ENCODE measurements around the gene CEP131. TPM values are rescaled to one million over a fixed set of nuclear protein-coding genes. Genes with fewer than 3 reads are reported as not detected.

CEP131 gene
- total RNA-seq, 2 experiments from 2014 or later: 13.6 to 19.5 TPM

GRCh38 chr17:81248649-81249048, 25.9 kb upstream of the CEP131 start:
- Mint-ChIP-seq H3K36me3 (ENCODE audit: low read depth) (peaks cover 8% of the 10 kb centered on the region), H3K4me3 (no peak overlapping the region), H3K27ac (no peak overlapping the region), H3K27me3 (no peaks in the 10 kb centered on the region), H3K4me1 (peaks cover 9% of the 10 kb centered on the region), H3K9me3 (no peaks in the 10 kb centered on the region)
- DNase-seq: no peak
- ChIA-PET POLR2A (no interaction called here), CTCF (no interaction called here)

- Mint-ChIP-seq H3K9me3 (no peaks in the 10 kb centered on the region), H3K4me1 (peaks cover 3% of the 10 kb centered on the region), H3K27me3 (no peaks in the 10 kb centered on the region), H3K4me3 (no peak overlapping the region), H3K27ac (no peak overlapping the region), H3K36me3 (ENCODE audit: low read depth) (peaks cover 4% of the 10 kb centered on the region)
- ChIA-PET CTCF (interaction anchor here (1.4 kb wide), 1 partner anchor 9 kb away, joined by 4 read pairs; the partner anchor contains the start of genes NDUFAF8 and TEPSIN), POLR2A (no interaction called here)
- DNase-seq: no peak
Observed at GRCh38 chr17:81247339-81247990, 24.7 kb upstream of the CEP131 start.

- Mint-ChIP-seq H3K4me3 (no peak overlapping the region), H3K9me3 (no peaks in the 10 kb centered on the region), H3K4me1 (peaks cover 9% of the 10 kb centered on the region), H3K36me3 (ENCODE audit: low read depth) (peaks cover 8% of the 10 kb centered on the region), H3K27me3 (no peaks in the 10 kb centered on the region), H3K27ac (peak overlapping the region; percentile 54)
- POLR2A ChIA-PET: no interaction called here
- CTCF ChIA-PET: interaction anchor here (1.2 to 1.4 kb wide), 2 partner anchors 8 to 76 kb away, joined by 3 to 4 read pairs; partner anchors contain the start of genes NDUFAF8 and TEPSIN
- no peak for DNase-seq
Observed at GRCh38 chr17:81246679-81247338, 24.0 kb upstream of the CEP131 start.

- no peaks in the 10 kb centered on the region for H3K9me3 Mint-ChIP-seq
- H3K27me3 Mint-ChIP-seq: no peaks in the 10 kb centered on the region
- CTCF ChIA-PET: interaction anchor here (1.2 kb wide), 1 partner anchor 77 kb away, joined by 3 read pairs; no protein-coding TSS in a partner anchor
- H3K4me3 Mint-ChIP-seq: no peak overlapping the region
- no peak overlapping the region for H3K27ac Mint-ChIP-seq
- POLR2A ChIA-PET: no interaction called here
- peaks cover 8% of the 10 kb centered on the region for H3K36me3 Mint-ChIP-seq (ENCODE audit: low read depth)
- peaks cover 13% of the 10 kb centered on the region for H3K4me1 Mint-ChIP-seq
- DNase-seq: no peak
Observed at GRCh38 chr17:81246343-81246670, 23.5 kb upstream of the CEP131 start.

GRCh38 chr17:81245665-81246342, 23.0 kb upstream of the CEP131 start:
- Mint-ChIP-seq H3K4me3 (no peak overlapping the region), H3K36me3 (ENCODE audit: low read depth) (peaks cover 13% of the 10 kb centered on the region), H3K9me3 (no peaks in the 10 kb centered on the region), H3K27ac (no peak overlapping the region), H3K4me1 (peaks cover 18% of the 10 kb centered on the region), H3K27me3 (no peaks in the 10 kb centered on the region)
- POLR2A ChIA-PET: no interaction called here
- CTCF ChIA-PET: interaction anchor here (1.2 kb wide), 1 partner anchor 77 kb away, joined by 3 read pairs; no protein-coding TSS in a partner anchor
- DNase-seq: no peak

- Mint-ChIP-seq H3K4me1 (peaks cover 21% of the 10 kb centered on the region), H3K27ac (no peak overlapping the region), H3K36me3 (ENCODE audit: low read depth) (peaks cover 15% of the 10 kb centered on the region), H3K9me3 (no peaks in the 10 kb centered on the region), H3K27me3 (no peaks in the 10 kb centered on the region), H3K4me3 (no peak overlapping the region)
- ChIA-PET CTCF (interaction anchor here (1.2 kb wide), 1 partner anchor 78 kb away, joined by 3 read pairs; no protein-coding TSS in a partner anchor), POLR2A (no interaction called here)
- no peak for DNase-seq
Observed at GRCh38 chr17:81245024-81245664, 22.4 kb upstream of the CEP131 start.

- ChIA-PET POLR2A (no interaction called here), CTCF (no interaction called here)
- Mint-ChIP-seq H3K27ac (no peak overlapping the region), H3K4me3 (no peak overlapping the region), H3K9me3 (no peaks in the 10 kb centered on the region), H3K27me3 (no peaks in the 10 kb centered on the region), H3K4me1 (peaks cover 23% of the 10 kb centered on the region), H3K36me3 (ENCODE audit: low read depth) (peaks cover 17% of the 10 kb centered on the region)
- no peak for DNase-seq
Observed at GRCh38 chr17:81244358-81245023, 21.7 kb upstream of the CEP131 start.

GRCh38 chr17:81243333-81243664, 20.5 kb upstream of the CEP131 start:
- H3K4me3 Mint-ChIP-seq: no peak overlapping the region
- peaks cover 17% of the 10 kb centered on the region for H3K36me3 Mint-ChIP-seq (ENCODE audit: low read depth)
- no peaks in the 10 kb centered on the region for H3K27me3 Mint-ChIP-seq
- no peak for DNase-seq
- POLR2A ChIA-PET: no interaction called here
- CTCF ChIA-PET: no interaction called here
- H3K4me1 Mint-ChIP-seq: peaks cover 23% of the 10 kb centered on the region
- H3K9me3 Mint-ChIP-seq: no peaks in the 10 kb centered on the region
- H3K27ac Mint-ChIP-seq: no peak overlapping the region

- CTCF ChIA-PET: interaction anchor here (0.8 kb wide), 1 partner anchor 242 kb away, joined by 3 read pairs; no protein-coding TSS in a partner anchor
- H3K27ac Mint-ChIP-seq: peak overlapping the region; percentile 62
Observed at GRCh38 chr17:81242421-81243332, 19.9 kb upstream of the CEP131 start.

GRCh38 chr17:81241648-81242420, 19.1 kb upstream of the CEP131 start:
- peak overlapping the region; percentile 27 for H3K4me3 Mint-ChIP-seq
- CTCF ChIA-PET: interaction anchor here (0.8 to 1.4 kb wide), 2 partner anchors 19 to 243 kb away, joined by 3 read pairs; no protein-coding TSS in a partner anchor
- no peaks in the 10 kb centered on the region for H3K27me3 Mint-ChIP-seq
- no peaks in the 10 kb centered on the region for H3K9me3 Mint-ChIP-seq
- POLR2A ChIA-PET: no interaction called here
- peak; percentile 58 for DNase-seq
- peak overlapping the region; percentile 62 for H3K27ac Mint-ChIP-seq
- peaks cover 17% of the 10 kb centered on the region for H3K36me3 Mint-ChIP-seq (ENCODE audit: low read depth)
- peaks cover 34% of the 10 kb centered on the region for H3K4me1 Mint-ChIP-seq

More at GRCh38 chr17:81242421-81243332, 19.9 kb upstream of the CEP131 start:
- no peak for DNase-seq
- Mint-ChIP-seq H3K9me3 (no peaks in the 10 kb centered on the region), H3K4me3 (peak overlapping the region; percentile 27), H3K27me3 (no peaks in the 10 kb centered on the region), H3K4me1 (peaks cover 28% of the 10 kb centered on the region), H3K36me3 (ENCODE audit: low read depth) (peaks cover 17% of the 10 kb centered on the region)
- POLR2A ChIA-PET: no interaction called here

GRCh38 chr17:81241203-81241602, 18.4 kb upstream of the CEP131 start:
- no peak for DNase-seq
- H3K4me1 Mint-ChIP-seq: peaks cover 35% of the 10 kb centered on the region
- H3K4me3 Mint-ChIP-seq: peak overlapping the region; percentile 97
- H3K9me3 Mint-ChIP-seq: no peaks in the 10 kb centered on the region
- ChIA-PET POLR2A (no interaction called here), CTCF (interaction anchor here (0.6 to 1.4 kb wide), 2 partner anchors 20 to 31 kb away, joined by 3 read pairs; no protein-coding TSS in a partner anchor)
- H3K36me3 Mint-ChIP-seq (ENCODE audit: low read depth): peaks cover 17% of the 10 kb centered on the region
- peak overlapping the region; percentile 69 for H3K27ac Mint-ChIP-seq
- no peaks in the 10 kb centered on the region for H3K27me3 Mint-ChIP-seq

Data from activated CD4-positive, alpha-beta T cell treated with anti-CD3 and anti-CD28 coated beads, Interleukin-2, amount 10 ng/mL, durations not matched to agents 7 days and 5 days (primary cell).